Measurements from ENCODE around the gene RNF8.
A peak's percentile ranks its signal among the peaks of the same experiment; 100 is the strongest.
"Not testable (repeated sequence)": the region's sequence is repeated elsewhere in the genome, so short reads cannot be mapped to it uniquely, and the experiment has no call there.

The RNF8 gene

GRCh38 chr6:37435816-37436215 is 82.0 kb downstream of the RNF8 start:
- no peak for DNase-seq (ENCODE audit: insufficient read length, low spot score)
- FAIRE-seq: peak; percentile 16
- TF ChIP-seq TAF1 (IDR thresholded peaks at IDR 0.05; ENCODE audit: low read depth, low read length) (no peak), SPI1 (IDR thresholded peaks at IDR 0.05; ENCODE audit: low read depth, low read length) (no peak), PAX5 (IDR thresholded peaks at IDR 0.05; ENCODE audit: insufficient read depth, low read length, severe bottlenecking) (no peak), POLR2A (IDR thresholded peaks at IDR 0.05; ENCODE audit: low read depth, low read length) (no peak), POLR2AphosphoS5 (IDR thresholded peaks at IDR 0.05; ENCODE audit: low read depth, low read length) (no peak), POU2F2 (IDR thresholded peaks at IDR 0.05; ENCODE audit: low read depth, low read length) (no peak)

- no peak for FAIRE-seq
- TF ChIP-seq TAF1 (IDR thresholded peaks at IDR 0.05; ENCODE audit: low read depth, low read length): no peak
- TF ChIP-seq SPI1 (IDR thresholded peaks at IDR 0.05; ENCODE audit: low read depth, low read length): no peak
- no peak for TF ChIP-seq POLR2A (IDR thresholded peaks at IDR 0.05; ENCODE audit: low read depth, low read length)
- no peak for TF ChIP-seq POLR2AphosphoS5 (IDR thresholded peaks at IDR 0.05; ENCODE audit: low read depth, low read length)
- no peak for TF ChIP-seq POU2F2 (IDR thresholded peaks at IDR 0.05; ENCODE audit: low read depth, low read length)
- TF ChIP-seq PAX5 (IDR thresholded peaks at IDR 0.05; ENCODE audit: insufficient read depth, low read length, severe bottlenecking): no peak
Measured at GRCh38 chr6:37438930-37439329, 85.1 kb downstream of the RNF8 start.

GRCh38 chr6:37441651-37442050 is 87.9 kb downstream of the RNF8 start:
- no peak for FAIRE-seq
- TF ChIP-seq POU2F2 (IDR thresholded peaks at IDR 0.05; ENCODE audit: low read depth, low read length): no peak
- no peak for DNase-seq (ENCODE audit: insufficient read length, low spot score)

More at GRCh38 chr6:37438930-37439329, 85.1 kb downstream of the RNF8 start:
- DNase-seq (ENCODE audit: insufficient read length, low spot score): no peak

- FAIRE-seq: no peak
- no peak for DNase-seq (ENCODE audit: insufficient read length, low spot score)
- TF ChIP-seq PAX5 (IDR thresholded peaks at IDR 0.05; ENCODE audit: insufficient read depth, low read length, severe bottlenecking): no peak
- TF ChIP-seq POLR2AphosphoS5 (IDR thresholded peaks at IDR 0.05; ENCODE audit: low read depth, low read length): no peak
- TF ChIP-seq POLR2A (IDR thresholded peaks at IDR 0.05; ENCODE audit: low read depth, low read length): no peak
- TF ChIP-seq TAF1 (IDR thresholded peaks at IDR 0.05; ENCODE audit: low read depth, low read length): no peak
- TF ChIP-seq POU2F2 (IDR thresholded peaks at IDR 0.05; ENCODE audit: low read depth, low read length): no peak
- no peak for TF ChIP-seq SPI1 (IDR thresholded peaks at IDR 0.05; ENCODE audit: low read depth, low read length)
Measured at GRCh38 chr6:37442416-37443215, 88.8 kb downstream of the RNF8 start.

- not testable (repeated sequence) for FAIRE-seq
Measured at GRCh38 chr6:37443216-37443542, 89.4 kb downstream of the RNF8 start.

More at GRCh38 chr6:37443216-37443542, 89.4 kb downstream of the RNF8 start:
- DNase-seq (ENCODE audit: insufficient read length, low spot score): not testable (repeated sequence)
